GM12878 (cell line): ENCODE results near the gene DTL. TPM values are rescaled to one million over a fixed set of nuclear protein-coding genes. Genes with fewer than 3 reads are reported as not detected.

ENCODE experiments used
- BACH1 ChIP-seq: fragments of 450-650 bp; IDR thresholded peaks from 2 replicates; pipeline ENCODE4 v1.6.1; 2017; ENCODE audit warnings: mild to moderate bottlenecking, borderline replicate concordance
- BHLHE40 ChIP-seq, 2 experiments: fragments of 450-650 bp in 1 of 2; IDR thresholded peaks; 2 replicates each; pipeline ENCODE4 v1.6.1; 2011 to 2017; ENCODE audit warnings: low read depth in 2 of 2, borderline replicate concordance in 1 of 2, improper control_type of control experiment in 1 of 2, low read length in 1 of 2, mild to moderate bottlenecking in 1 of 2
- CHD4 ChIP-seq: fragments of 200-600 bp; sonication (generic); IDR thresholded peaks from 2 replicates; pipeline ENCODE4 v1.6.1; 2016; ENCODE audit warnings: mild to moderate bottlenecking
- EZH2 ChIP-seq: IDR thresholded peaks from 2 replicates; pipeline ENCODE4 v1.6.1; 2012; ENCODE audit warnings: low read depth, mild to moderate bottlenecking, control low read depth, inconsistent platforms, low read length, borderline replicate concordance; ENCODE audit not compliant: control insufficient read depth
- IRF4 ChIP-seq: IDR thresholded peaks from 2 replicates; pipeline ENCODE4 v1.6.1; 2011; ENCODE audit warnings: low read depth, low read length
- IRF5 ChIP-seq: fragments of 450-650 bp; IDR thresholded peaks from 2 replicates; pipeline ENCODE4 v1.6.1; 2017; ENCODE audit warnings: borderline replicate concordance
- KDM1A ChIP-seq: fragments of 200-600 bp; sonication (generic); IDR thresholded peaks from 2 replicates; pipeline ENCODE4 v1.6.1; 2016; ENCODE audit warnings: borderline replicate concordance
- MYC ChIP-seq: IDR thresholded peaks from 2 replicates; pipeline ENCODE4 v1.6.1; 2011; ENCODE audit warnings: mild to moderate bottlenecking, low read length, moderate library complexity, inconsistent platforms; ENCODE audit not compliant: insufficient read depth, insufficient replicate concordance, insufficient read length, severe bottlenecking
- NFYA ChIP-seq: IDR thresholded peaks from 2 replicates; pipeline ENCODE4 v1.6.1; 2011; ENCODE audit warnings: low read depth, mild to moderate bottlenecking, low read length, improper control_type of control experiment, borderline replicate concordance
- PRDM15 ChIP-seq: fragments of 450-650 bp; formaldehyde crosslinking; IDR thresholded peaks from 2 replicates; pipeline ENCODE4 v1.4.0; 2020; ENCODE audit warnings: mild to moderate bottlenecking, moderate library complexity
- RAD21 ChIP-seq: IDR thresholded peaks from 2 replicates; pipeline ENCODE4 v1.6.1; 2011; ENCODE audit warnings: mild to moderate bottlenecking, low read depth, low read length, moderate library complexity; ENCODE audit not compliant: insufficient read depth
- RELB ChIP-seq: fragments of 450-650 bp; IDR thresholded peaks from 2 replicates; pipeline ENCODE4 v1.6.1; 2017; ENCODE audit warnings: low read depth, mild to moderate bottlenecking, moderate library complexity
- USF1 ChIP-seq: IDR thresholded peaks from 2 replicates; pipeline ENCODE4 v1.6.1; 2011; ENCODE audit warnings: borderline replicate concordance, low read depth, mild to moderate bottlenecking, moderate library complexity, mixed read lengths, low read length; ENCODE audit not compliant: insufficient read depth; ENCODE audit errors: extremely low read length
- ZBED1 ChIP-seq: IDR thresholded peaks from 2 replicates; pipeline ENCODE4 v1.6.1; 2016; ENCODE audit warnings: borderline replicate concordance
- ZBTB11 ChIP-seq: fragments of 450-650 bp; formaldehyde crosslinking; IDR thresholded peaks from 2 replicates; pipeline ENCODE4 v1.5.0; 2022; ENCODE audit warnings: mild to moderate bottlenecking, missing genetic modification characterization
- polyA plus RNA-seq, 11 experiments: library from polyadenylated mRNA; depleted of rRNA in 4 of 11; unstranded in 6 of 11; stranded (reverse) in 5 of 11; fragments of >200 nt; fragmentation: Nextera tagmentation in 4 of 11; fragmentation: Illumina TruSeq in 1 of 11; extraction: Ambion mirVana in 4 of 11; extraction: Trizol in 1 of 11; gene quantifications; 1 replicate in 1 of 11; 2 replicates in 10 of 11; pipeline versions ENCODE4 v1.2.1 to v1.2.3, GENCODE V29; 2011 to 2016; ENCODE audit warnings: inconsistent platforms in 2 of 11, missing spikeins in 2 of 11, low read depth in 1 of 11
- total RNA-seq, 4 experiments: library from RNA; depleted of rRNA in 3 of 4; stranded (reverse); fragments of >200 nt in 3 of 4; fragmentation: Illumina TruSeq in 1 of 4; extraction: Trizol in 1 of 4; gene quantifications; 2 replicates each; pipeline versions ENCODE4 v1.2.1 to v1.2.3, GENCODE V29; 2013 to 2021

The DTL gene
- total and polyA plus RNA-seq, 10 of the 15 experiments (the other 5 are each of a cell fraction or from before 2014, with no cell fraction given), result 24.1 to 73.4 (median 52.2) TPM

GRCh38 chr1:212035123-212035834, at the start of gene DTL, which contains the start of gene INTS7 (continued):
- TF ChIP-seq PRDM15 (CRISPR knock-in tag) (no peak), ZBED1 (peak; percentile 62; the same call in 1 of the 2 replicates), CHD4 (no peak), ZBTB11 (CRISPR knock-in tag) (no peak), IRF5 (no peak), USF1 (no peak), IRF4 (no peak), MYC (peak; percentile 83), RELB (peak; percentile 86), BHLHE40 (IDR thresholded peaks at IDR 0.05; ENCODE audit: borderline replicate concordance in 1 of 2, low read depth in 2 of 2, low read length in 1 of 2) (peak; percentile 51 to 54; a peak in 3 of 4 replicates), NFYA (no peak), EZH2 (no peak), KDM1A (no peak), BACH1 (0 out of 2 replicates have a peak, but pooled peaks have one; percentile 42), RAD21 (no peak)
